GM21381 (cell line): ENCODE data around the gene CEP135.
A peak's percentile ranks its signal among the peaks of the same experiment; 100 is the strongest.
"Not testable (repeated sequence)": the region's sequence is repeated elsewhere in the genome, so short reads cannot be mapped to it uniquely, and the experiment has no call there.

Experiments used
- ATAC-seq: cut with Tn5 transposase; IDR thresholded peaks from one replicate; pipeline ENCODE4 v1.9.1; 2021; ENCODE audit warnings: mild to moderate bottlenecking, moderate library complexity; ENCODE audit not compliant: unreplicated experiment

The CEP135 gene

GRCh38 chr4:55948726-55949481 lies at the start of gene CEP135:
CEP135 (plus strand) TSS chr4:55948945; CDS start chr4:55952131, 3,186 bp downstream.
- ATAC-seq: peak; percentile 71

GRCh38 chr4:55902677-55903076 lies 46.1 kb upstream of the CEP135 start:
- ATAC-seq: no peak

- ATAC-seq: no peak
Measured at GRCh38 chr4:55903577-55903976, 45.2 kb upstream of the CEP135 start.

GRCh38 chr4:55904576-55904975 lies 44.2 kb upstream of the CEP135 start:
- ATAC-seq: no peak

GRCh38 chr4:55906323-55906722 lies 42.4 kb upstream of the CEP135 start:
- ATAC-seq: no peak

- no peak for ATAC-seq
Measured at GRCh38 chr4:55906989-55907388, 41.8 kb upstream of the CEP135 start.

- no peak for ATAC-seq
Measured at GRCh38 chr4:55907469-55907868, 41.3 kb upstream of the CEP135 start.

- no peak for ATAC-seq
Measured at GRCh38 chr4:55910140-55910539, 38.6 kb upstream of the CEP135 start.

GRCh38 chr4:55912249-55912648 lies 36.5 kb upstream of the CEP135 start:
- ATAC-seq: no peak

GRCh38 chr4:55920571-55920970 lies 28.2 kb upstream of the CEP135 start:
- ATAC-seq: no peak

GRCh38 chr4:55921093-55921492 lies 27.7 kb upstream of the CEP135 start:
- ATAC-seq: no peak

- ATAC-seq: no peak
Measured at GRCh38 chr4:55925241-55925640, 23.5 kb upstream of the CEP135 start.

- ATAC-seq: no peak
Measured at GRCh38 chr4:55926610-55927009, 22.1 kb upstream of the CEP135 start.

- ATAC-seq: no peak
Measured at GRCh38 chr4:55927803-55928437, 20.8 kb upstream of the CEP135 start.

- ATAC-seq: no peak
Measured at GRCh38 chr4:55928846-55929245, 19.9 kb upstream of the CEP135 start.

- ATAC-seq: no peak
Measured at GRCh38 chr4:55931043-55931442, 17.7 kb upstream of the CEP135 start.

- ATAC-seq: no peak
Measured at GRCh38 chr4:55931833-55932232, 16.9 kb upstream of the CEP135 start.

GRCh38 chr4:55932511-55932910 lies 16.2 kb upstream of the CEP135 start:
- no peak for ATAC-seq

- ATAC-seq: no peak
Measured at GRCh38 chr4:55933611-55934010, 15.1 kb upstream of the CEP135 start.

- ATAC-seq: not testable (repeated sequence)
Measured at GRCh38 chr4:55935907-55936306, 12.8 kb upstream of the CEP135 start.

GRCh38 chr4:55938481-55938880 lies 10.3 kb upstream of the CEP135 start:
- ATAC-seq: no peak

GRCh38 chr4:55939421-55939820 lies 9.3 kb upstream of the CEP135 start:
- ATAC-seq: no peak
